ENCODE data around the gene TF. TPM values are rescaled to one million over a fixed set of nuclear protein-coding genes. Genes with fewer than 3 reads are reported as not detected.

The TF gene
- total and polyA plus RNA-seq, 10 of the 15 experiments (the other 5 are each of a cell fraction or from before 2014, with no cell fraction given): under 0.01 to 8.9 (median 0.05) TPM; not detected in 1

GRCh38 chr3:133756716-133757694, 10.8 kb downstream of the TF start:
- no peak for FAIRE-seq
- H2AFZ ChIP-seq (ENCODE audit: control insufficient read depth, low read depth, low read length): no peak overlapping the region
- no peaks in the 10 kb centered on the region for H3K9me3 ChIP-seq (replicated peaks; ENCODE audit: control insufficient read depth, insufficient read depth, low read length)
- BruUV-seq (replicated peaks): no TSS peak
- RAD21 ChIA-PET (ENCODE audit: unreplicated experiment): no interaction called here
- intact Hi-C loops (cut with micrococcal nuclease; ENCODE audit: unreplicated experiment) (no loop called here), in situ Hi-C loops (cut with MboI) (no loop called here)
- POLR2A ChIA-PET: no interaction called here
- no peaks in the 10 kb centered on the region for H3K79me2 ChIP-seq (ENCODE audit: control insufficient read depth, insufficient read depth, low read length)
- no peaks in the 10 kb centered on the region for H4K20me1 ChIP-seq (ENCODE audit: control insufficient read depth, insufficient read depth)
- H3K9ac ChIP-seq (ENCODE audit: control insufficient read depth, insufficient read depth, low read length): no peak overlapping the region
- H3K4me3 ChIP-seq: no peak overlapping the region
- H3K27ac ChIP-seq (ENCODE audit: control insufficient read depth, insufficient read depth): no peak overlapping the region
- SMC1A ChIA-PET (ENCODE audit: uncharacterized antibody, unreplicated experiment): no interaction called here
- WGBS (ENCODE audit: insufficient coverage, insufficient replicate concordance, low lambda C conversion rate, missing lambda C conversion rate): 56% methylated on average over 19 of the region's 20 CpGs
- CTCF ChIA-PET: interaction anchor here (0.7 kb wide), 1 partner anchor 149 kb away, joined by 3 read pairs; no protein-coding TSS in a partner anchor
- no peak for ATAC-seq
- H3K36me3 ChIP-seq (ENCODE audit: control insufficient read depth in 2 of 2, insufficient read depth in 2 of 2, low read length in 1 of 2): no peaks in the 10 kb centered on the region
- peaks cover 2 to 3% of the 10 kb centered on the region in 2 experiments; a peak in 3 of 4 replicates for H3K27me3 ChIP-seq (replicated peaks in 1 of 2; ENCODE audit: control insufficient read depth in 2 of 2, insufficient read depth in 2 of 2, low read length in 1 of 2)
- no peak for DNase-seq (ENCODE audit: low read depth, low spot score)
- no peaks in the 10 kb centered on the region for H3K4me1 ChIP-seq (ENCODE audit: control insufficient read depth, insufficient read depth, low read length)
- TF ChIP-seq MTA3 (IDR thresholded peaks at IDR 0.05; ENCODE audit: borderline replicate concordance, low read length) (no peak), HCFC1 (IDR thresholded peaks at IDR 0.05; ENCODE audit: low read length) (no peak), ATF2 (IDR thresholded peaks at IDR 0.05; ENCODE audit: low read length) (no peak), TCF7 (IDR thresholded peaks at IDR 0.05; ENCODE audit: borderline replicate concordance) (no peak)
- no peak overlapping the region for H3K4me2 ChIP-seq (ENCODE audit: control insufficient read depth, insufficient read depth)

Data from GM12878 (cell line).